Kidney tubule cell (primary cell): ENCODE results near the gene NDUFS2.
"Not testable (repeated sequence)": the region's sequence is repeated elsewhere in the genome, so short reads cannot be mapped to it uniquely, and the experiment has no call there.

ENCODE experiments used
- DNase-seq: peaks from one replicate; pipeline ENCODE4 v3.0.0-alpha.2; 2018; ENCODE audit warnings: low spot score

Gene NDUFS2

DNA sequence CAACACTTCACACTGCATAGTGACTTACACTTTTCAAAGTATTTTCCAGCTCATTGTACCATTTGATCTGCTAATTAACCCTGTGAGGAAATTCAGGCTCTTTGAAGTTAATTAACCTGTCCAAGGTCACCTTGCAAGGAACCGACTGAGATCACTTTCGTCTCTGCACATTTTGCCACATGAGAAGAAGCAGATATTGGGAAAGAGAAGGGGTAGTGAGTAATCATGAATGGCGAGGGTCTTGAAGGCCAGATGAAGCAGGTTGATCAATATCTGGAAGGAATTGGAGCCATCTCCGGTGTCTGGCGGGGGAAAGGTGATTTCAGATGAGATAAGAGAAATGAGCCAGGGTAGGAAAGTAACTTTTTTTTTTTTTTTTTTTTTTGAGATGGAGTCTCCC is 17.8 kb downstream of the NDUFS2 start:
- no peak for DNase-seq

DNA sequence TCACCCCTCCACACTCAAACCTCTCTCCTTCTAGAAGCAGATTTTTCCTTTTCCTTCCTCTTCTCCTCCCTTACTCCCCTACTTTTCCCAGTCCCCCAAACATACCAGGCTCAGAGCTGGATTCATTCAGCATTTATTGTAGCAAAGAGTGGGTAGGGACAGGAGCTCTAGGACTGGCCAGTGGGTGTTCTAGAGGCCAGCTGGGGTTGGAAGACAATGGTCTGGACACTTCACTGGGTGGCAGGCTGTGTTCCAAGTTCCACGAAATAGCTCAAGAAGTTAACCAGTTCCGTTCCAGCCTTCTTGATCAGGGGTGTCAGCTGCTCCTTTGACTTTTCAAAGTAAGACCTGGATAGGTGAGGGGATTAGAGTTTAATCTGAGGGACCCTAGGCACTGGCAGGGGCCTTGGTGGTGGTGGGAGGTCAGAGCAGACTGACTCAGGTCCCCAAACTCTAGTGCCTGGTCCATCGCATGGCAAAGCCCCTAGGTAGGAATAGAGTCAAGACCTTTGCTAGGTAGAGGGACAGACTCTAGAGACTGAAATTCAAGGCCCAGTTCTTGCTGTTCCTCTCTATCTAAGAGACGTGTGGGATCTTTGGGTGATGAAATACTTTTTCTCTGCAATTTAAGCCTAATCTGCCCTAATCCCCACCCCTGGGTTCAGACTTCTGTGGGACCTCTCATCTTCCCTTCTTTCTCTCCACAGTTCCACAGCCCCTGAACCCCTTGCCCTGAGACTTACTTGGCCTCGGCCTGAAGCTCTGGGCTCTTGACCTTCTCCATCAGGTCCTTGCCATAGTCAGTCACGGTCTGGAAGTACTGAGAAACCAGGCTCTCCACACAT is 20.2 kb downstream of the NDUFS2 start:
- no peak for DNase-seq

DNA sequence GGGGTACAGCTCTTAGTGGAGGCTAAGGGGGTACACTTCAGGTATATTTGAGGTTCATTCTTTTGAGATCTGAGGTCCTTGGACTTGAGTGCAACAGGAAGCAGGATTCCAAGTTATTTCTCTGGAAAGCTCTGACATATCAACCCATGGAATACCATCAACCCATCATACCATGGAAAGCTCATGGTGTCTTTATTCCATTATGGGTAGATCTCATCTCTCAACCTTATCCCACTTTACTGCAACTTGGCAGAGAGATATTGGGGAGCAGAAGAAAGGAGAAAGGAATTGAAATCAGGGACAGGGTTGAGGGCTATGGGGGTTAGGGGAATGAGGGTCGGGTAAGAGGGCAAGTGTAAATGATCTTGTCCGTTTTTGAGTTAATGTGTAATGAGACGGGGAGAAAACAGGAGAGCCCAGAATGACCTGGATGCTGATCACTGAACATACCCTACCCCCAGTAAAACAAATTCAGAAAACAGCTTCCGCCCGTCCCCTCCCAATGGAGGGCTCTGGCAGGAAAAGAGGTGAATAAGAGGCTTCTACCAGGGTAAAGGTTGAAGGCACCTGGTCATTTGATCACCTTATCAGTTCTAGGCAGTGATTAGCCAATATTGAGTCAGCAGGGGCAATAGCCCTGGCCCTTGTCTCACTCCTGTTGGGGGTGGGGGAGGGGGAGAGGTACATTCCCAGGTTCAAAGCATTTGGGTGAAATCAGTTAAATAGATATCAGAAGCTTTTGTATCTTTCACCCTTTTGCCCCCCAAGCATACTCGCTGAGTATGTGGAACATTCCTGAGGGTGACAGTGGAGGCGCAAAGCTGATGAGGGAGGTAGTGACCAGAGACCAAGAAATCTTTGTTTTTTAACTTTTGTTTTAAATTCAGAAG is 21.9 kb downstream of the NDUFS2 start:
- no peak for DNase-seq

DNA sequence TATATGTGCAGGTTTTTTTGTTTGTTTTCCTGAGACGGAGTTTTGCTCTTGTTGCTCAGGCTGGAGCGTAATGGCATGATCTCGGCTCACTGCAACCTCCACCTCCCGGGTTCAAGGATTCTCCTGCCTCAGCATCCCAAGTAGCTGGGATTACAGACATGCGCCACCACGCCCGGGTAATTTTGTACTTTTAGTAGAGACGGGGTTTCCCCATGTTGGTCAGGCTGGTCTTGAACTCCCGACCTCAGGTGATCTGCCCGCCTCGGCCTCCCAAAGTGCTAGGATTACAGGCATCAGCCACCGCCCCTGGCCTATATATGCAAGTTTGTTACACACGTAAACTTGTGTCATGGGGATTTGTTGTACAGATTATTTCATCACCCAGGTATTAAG is 22.5 kb downstream of the NDUFS2 start:
- DNase-seq: not testable (repeated sequence)

DNA sequence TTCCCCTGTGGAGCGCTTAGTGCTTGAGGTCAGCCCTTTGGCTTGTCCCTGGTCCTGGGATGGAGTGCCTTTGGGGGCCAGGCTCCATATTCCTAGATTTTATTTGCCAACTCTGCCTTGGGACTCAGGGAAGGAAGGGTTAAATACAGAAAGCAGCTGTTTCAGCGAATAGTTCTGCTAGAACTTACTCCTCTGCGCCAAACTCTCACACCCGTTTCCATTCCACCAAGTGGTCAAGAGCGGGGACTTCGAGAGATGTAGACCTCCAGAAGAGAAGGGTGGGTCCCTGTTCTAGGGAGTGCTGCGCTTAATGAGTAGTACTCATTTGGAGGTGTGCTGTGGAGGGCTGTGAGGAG is 23.0 kb downstream of the NDUFS2 start:
- no peak for DNase-seq

DNA sequence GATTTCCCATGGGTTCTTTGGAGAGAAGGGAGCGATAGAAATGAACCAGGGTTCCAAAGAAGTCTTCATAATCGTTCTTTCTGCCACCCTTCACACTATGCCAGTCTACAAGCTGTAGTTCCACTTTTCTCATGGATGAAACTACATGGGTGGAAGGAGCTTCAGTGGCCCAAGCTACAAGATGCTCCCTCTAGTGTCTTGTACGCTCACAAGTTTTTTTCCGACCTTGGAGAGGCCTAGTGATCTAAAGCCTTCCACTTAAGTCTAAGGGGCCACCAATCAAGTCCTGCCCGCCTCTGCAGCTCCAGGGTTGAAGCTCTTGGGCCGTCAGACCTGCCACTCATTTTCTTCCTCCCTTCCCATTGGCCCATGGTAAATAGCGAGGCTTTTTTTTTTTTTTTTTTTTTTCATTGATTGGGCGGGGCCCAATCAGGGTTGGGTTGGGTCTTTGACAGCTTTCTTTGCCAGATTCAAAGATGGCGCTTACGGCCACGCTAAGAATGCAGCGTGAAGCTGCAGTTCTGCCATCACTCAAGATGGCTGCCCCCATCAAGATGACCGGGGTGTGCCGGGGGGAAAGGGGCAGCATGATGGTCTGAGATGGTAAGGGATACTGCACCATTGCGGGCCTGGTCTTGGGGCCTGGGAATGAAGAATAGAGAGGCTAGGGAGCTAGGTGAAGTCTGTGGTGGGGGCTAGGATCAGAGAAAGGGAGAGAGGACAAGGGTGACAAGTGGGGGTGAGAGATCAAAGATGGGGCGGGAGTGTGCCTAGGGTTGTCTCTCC is 23.6 kb downstream of the NDUFS2 start, which contains the start of gene TOMM40L:
Gene TOMM40L (plus strand): TSS at position 527 of the 786 bp plus-strand sequence. CDS start 430 bp downstream, outside the sequence.
- peak; percentile 100 for DNase-seq

DNA sequence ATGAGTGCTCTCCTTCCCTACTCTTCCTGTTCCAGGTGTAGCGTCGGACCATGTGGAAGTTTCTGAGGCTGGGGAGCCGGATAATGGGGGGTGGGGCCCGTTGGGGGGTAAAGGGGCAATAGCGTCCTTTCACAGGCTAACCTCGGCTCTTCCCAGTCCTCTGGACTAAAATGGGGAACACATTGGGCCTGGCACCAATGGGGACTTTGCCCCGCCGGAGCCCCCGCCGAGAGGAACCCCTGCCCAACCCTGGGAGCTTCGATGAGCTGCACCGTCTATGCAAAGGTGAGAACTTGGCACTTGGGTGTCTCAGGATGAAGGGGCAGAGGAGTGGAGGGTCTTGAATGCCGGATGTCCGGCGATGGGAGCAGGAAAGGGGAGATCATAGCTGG is 24.1 kb downstream of the NDUFS2 start:
- DNase-seq: no peak

DNA sequence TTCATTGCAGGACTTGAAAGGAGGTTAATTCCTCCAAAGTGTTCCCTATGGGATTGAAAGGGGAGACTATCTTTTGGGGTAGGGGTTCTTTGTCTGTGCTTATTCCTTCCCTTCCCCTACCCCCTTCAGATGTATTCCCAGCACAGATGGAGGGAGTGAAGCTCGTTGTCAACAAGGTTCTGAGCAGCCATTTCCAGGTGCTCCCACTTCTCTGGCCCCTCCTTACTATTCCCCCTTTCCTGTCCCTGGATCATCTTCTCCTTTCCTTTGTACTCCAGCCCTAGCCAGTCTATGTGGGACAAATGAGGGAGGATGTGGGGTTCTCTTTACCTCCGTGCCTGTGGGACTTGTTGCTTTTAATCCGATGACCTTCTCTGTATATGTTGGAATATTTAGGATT is 24.6 kb downstream of the NDUFS2 start:
- no peak for DNase-seq

DNA sequence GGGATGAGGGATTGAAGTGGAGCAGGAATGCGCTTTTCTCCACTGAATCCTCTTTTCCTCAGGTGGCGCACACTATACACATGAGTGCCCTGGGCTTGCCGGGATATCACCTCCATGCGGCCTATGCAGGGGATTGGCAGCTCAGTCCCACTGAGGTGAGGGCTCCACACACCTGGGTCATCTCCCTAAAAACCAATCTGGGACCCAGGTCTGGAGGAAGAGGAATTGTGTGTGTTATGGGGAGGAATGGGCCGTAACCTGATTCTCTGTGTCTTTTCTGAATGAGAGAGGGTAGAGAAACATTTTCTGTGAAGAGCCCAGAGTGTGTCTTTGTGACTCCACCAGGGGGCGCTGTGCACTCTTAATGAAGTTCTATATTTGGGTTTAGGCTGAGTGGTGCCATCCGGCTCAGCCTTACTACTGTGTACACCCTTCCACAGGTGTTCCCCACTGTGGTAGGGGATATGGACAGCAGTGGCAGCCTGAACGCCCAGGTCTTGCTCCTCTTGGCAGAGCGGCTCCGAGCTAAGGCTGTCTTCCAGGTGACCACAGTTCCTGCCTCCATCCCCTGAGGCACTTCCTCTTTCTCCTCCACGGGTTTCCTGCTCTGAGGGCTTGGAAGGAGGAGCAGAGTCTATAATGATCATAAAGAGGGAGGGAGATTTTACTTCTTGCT is 25.2 kb downstream of the NDUFS2 start:
- DNase-seq: peak; percentile 80

DNA sequence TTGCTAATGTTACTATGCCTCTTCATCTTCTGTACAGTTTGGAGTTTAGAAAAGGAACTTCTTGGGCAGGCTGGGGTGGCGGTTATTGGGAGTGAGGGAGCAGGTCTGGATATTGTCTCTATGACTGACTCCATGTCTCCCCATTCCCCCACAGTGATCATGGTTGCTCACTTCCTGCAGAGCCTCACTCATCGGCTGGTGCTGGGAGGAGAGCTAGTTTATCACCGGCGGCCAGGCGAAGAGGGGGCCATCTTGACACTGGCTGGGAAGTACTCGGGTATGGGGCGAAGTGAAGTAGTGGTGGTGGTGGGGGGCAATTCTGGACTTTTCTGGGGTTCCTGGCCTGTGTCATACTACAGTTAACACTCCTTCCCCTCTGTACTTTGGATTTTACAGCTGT is 25.9 kb downstream of the NDUFS2 start:
- no peak for DNase-seq

DNA sequence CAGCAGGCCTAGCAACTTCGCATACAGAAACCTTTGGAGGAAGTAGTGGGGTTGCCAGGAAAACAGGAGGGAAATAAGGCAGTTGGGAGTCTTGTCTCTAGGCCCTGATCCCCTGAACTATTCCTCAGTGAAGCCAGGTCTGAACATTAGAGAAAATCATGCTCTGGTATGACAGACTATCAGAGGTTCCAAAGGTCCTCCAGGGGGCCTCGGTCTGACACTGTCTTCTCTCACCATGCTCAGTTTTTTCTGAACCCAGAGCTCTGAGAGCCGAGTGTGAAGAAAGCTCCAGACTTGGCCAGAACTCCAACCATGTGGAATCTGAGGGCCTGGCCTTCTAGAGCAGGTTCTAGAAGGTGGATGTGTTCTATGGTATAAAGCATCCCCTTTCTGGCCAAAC is 27.7 kb downstream of the NDUFS2 start:
- no peak for DNase-seq

DNA sequence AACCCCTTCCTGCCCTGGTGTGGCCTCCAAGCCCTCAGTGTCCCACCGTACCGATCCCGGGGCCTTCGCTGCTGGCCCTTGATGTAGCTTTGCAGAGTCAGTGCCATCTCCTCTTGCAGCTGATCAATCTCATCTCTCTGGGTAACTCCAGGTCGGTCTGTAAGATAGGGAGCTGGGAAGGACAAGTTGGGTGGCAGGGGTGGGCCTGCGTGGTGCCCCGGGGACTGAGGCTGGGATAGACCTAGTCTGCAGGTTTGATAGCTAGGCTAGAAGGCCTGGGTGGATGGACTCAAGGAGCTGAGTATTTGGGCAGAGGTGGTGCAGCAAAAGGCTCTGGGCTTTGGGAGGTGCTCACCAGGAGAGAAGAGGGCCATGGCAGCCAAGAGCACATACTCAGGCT is 28.6 kb downstream of the NDUFS2 start:
- no peak for DNase-seq

DNA sequence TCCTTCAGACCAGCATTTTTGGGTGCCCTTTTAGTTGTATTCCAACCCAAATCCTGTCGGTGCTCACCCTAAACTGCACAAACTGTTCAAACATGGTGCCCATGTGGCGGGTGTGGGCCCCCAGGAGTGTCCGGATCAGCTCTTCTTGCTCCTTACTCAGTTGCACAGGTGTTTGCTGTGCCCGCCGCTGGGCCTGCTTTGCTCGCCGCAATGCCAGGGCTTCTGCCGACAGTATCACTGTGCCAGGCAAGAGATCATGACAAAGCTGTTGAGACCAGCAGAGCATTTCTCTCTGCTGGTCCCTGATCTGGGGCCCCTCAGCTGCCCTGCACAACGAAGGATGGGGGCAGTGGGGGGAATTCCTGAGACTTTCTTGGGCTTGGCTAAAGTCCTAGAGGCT is 30.9 kb downstream of the NDUFS2 start:
- DNase-seq: no peak

DNA sequence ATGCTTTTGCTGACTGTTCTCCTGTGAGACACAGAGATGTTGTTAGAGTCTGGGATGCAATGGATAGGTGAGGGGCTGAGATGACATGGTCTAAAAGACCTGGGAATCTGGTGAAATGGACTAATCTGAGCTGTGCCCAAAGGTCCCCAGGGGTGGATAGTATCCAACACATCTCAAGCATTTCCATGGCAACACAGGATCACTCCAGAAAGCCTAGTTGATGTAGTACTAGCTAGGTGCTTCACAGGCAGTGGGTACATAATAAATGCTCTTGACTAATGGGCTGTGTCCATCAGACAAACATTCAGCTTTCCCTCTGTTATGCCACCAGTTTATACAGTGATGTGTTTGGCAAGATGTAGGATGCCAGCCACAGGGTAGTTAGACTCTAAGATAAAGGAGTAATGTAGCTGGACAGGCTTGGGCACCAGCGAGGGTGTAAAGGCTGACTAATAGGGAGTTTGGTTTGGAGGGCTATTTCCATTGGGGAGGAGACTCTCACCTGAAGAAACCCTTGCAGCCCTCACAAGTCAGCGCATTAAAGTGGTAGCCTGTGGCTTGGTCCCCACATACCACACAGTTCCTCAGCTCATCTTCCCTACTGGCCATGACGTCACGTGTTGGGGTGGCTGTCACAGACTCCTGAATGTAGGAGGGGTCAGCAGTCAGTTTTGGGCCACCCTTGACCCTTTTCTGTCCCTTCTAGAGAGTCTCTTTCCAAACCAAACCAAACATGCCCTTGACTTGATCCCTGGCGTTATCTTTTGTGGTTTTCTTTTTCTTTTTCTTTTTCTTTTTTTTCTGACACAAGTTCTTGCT is 34.0 kb downstream of the NDUFS2 start:
- DNase-seq: no peak

DNA sequence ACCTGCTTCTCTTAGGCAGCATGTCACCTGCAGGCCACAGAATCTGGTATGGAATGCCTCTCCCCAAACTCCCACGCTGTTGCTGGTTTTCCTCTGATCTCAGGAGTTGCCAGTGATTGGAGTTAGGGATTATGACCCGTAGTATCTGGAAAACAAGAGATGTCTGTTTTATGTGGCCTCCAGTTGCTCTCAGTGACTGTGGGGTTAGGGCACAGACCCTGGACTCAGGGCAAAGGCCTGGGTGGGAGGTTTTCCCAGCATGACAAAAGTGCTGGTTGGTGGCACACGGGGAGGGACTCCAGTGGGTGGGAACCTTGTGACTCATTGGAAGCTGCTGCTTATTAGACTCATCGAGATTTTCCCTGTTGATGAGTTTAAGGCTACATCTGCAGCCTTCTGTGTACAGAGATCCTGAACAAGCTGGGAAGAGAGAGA is 35.9 kb downstream of the NDUFS2 start, which contains the start of gene NR1I3:
Gene NR1I3 (minus strand): TSS at position 165 of the 435 bp plus-strand sequence. CDS start 1,638 bp downstream, outside the sequence.
- DNase-seq: peak; percentile 32

DNA sequence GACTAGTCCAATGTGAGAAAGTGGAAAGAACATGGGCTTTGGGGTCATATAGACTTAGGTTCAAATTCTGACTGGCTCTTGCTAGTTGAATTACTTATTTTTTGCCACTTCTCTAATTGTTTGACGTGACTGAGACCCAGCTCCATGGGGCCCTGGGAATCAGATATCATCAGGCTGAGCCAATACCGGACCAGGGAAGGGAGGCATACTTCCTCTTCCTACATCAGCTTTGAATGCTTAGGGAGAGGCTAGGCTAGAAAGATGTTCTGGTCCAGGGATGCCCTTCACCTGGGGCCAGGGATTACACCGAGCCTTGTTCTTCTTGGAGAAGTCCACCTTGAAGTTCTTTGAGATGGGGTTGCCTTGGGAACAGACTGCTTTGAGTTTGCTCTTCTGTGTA is 39.5 kb downstream of the NDUFS2 start:
- DNase-seq: no peak

DNA sequence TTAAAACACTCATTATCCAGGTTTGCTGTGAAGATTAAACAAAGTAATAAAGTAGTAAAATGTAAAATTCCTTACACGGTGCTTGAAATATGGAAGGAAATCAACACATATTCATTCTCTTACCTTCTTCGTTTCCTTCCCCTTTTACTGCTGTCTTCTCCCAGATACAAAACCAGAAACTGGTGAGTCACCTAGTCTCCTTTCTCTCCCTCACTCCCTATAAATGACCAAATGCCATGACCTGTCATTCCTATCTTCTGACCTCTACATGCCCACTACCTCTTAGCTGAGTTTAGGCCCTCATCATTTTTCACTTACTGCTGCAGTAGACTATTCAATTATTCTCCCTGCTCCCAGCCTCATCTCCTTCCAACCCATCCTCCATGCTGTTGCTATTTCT is 40.1 kb downstream of the NDUFS2 start:
- DNase-seq: peak; percentile 43

DNA sequence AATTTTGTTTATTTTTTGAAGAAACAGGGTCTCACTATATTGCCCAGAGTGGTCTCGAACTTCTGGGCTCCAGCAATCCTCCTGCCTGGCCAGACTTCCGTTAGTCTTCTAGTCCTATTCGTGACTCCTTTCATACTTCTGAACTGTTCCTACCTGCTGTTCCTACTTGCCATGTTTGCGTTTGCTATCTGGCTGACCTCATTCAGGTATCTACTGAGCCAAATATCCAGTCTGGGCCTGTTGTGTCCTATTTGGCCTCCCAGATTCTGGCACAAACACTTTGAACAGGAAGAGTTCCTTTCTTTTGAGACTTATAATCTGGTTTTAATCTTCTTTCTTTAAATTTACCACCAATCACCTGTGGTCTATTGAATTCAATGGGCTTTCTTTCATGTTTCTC is 42.7 kb downstream of the NDUFS2 start:
- DNase-seq: no peak

DNA sequence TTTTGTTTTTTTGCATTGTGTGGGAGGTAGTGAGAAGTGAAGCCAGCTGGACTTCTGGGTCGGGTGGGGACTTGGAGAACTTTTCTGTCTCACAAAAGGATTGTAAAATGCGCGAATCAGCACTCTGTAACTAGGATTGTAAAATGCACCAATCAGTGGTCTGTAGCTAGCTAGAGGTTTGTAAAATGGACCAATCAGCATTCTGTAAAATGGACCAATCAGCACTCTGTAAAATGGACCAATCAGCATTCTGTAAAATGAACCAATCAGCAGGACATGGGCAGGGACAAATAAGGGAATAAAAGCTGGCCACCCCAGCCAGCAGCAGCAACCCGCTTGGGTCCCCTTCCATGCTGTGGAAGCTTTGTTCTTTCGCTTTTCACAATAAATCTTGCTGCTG is 47.9 kb downstream of the NDUFS2 start:
- not testable (repeated sequence) for DNase-seq

DNA sequence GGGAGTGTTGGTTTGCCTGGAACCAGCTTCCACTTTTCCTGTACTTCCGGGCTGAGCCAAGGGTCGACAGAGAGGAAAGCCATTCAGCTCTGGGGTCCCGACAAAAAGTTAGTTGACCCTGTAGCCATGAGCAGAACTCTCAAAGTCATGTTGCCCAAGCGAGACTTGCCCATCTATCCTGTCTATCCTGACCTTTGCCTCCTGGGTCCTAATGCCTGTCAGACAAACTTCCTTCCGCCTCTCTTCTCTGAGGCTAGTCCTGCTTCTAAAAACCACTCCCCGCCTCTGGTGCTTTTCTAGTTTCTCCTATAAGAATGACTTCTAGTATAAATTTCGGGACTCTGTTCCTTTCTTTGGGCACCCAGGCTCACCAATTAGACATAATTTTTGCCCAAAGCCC is 48.7 kb downstream of the NDUFS2 start:
- no peak for DNase-seq

DNA sequence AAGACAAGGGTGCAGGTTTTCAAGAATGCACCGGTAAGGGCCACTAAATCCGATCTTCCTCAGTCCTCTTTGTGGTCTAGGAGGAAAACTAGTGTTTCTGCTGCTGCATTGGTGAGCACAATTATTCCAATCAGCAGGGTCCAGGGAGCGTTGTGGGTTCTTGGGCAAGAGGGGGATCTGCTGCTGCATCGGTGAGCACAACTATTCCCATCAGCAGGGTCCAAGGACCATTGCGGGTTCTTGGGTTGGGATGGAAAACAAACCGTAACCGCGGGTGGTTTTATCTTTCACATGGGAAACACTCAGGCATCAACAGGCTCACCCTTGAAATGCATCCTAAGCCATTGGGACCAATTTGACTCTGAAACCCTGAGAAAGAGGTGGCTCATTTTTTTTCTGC is 49.4 kb downstream of the NDUFS2 start:
- DNase-seq: no peak
